CD8-positive, alpha-beta memory T cell (primary cell): ENCODE measurements around the gene CAPN14. TPM values are rescaled to one million over a fixed set of nuclear protein-coding genes. Genes with fewer than 3 reads are reported as not detected.

Experiments used
- CTCF ChIA-PET: fragments of 350-600 bp; sonication (Branson Sonifier 250); formaldehyde crosslinking; loops from one replicate; lab custom pipeline; 2021; ENCODE audit warnings: antibody characterized with exemption; lab: Charles Lee
- POLR2A ChIA-PET: fragments of 350-600 bp; sonication (Branson Sonifier 250); formaldehyde crosslinking; loops from one replicate; lab custom pipeline; 2021; ENCODE audit warnings: antibody characterized with exemption; lab: Charles Lee
- DNase-seq, 5 donors: peaks; one replicate each; pipeline versions ENCODE4 v3.0.0 to v3.0.0-alpha.2; 2020 to 2022; ENCODE audit warnings: mixed read lengths in 1 of 5
- H3K27ac ChIP-seq: one replicate; pipeline ENCODE4 v1.7.0; 2013; ENCODE audit warnings: low read depth, mild to moderate bottlenecking, low read length, moderate library complexity
- H3K27me3 ChIP-seq: 2 replicates; pipeline ENCODE4 v1.7.0; 2013; ENCODE audit warnings: low read length, mild to moderate bottlenecking; ENCODE audit not compliant: insufficient read depth, poor library complexity, severe bottlenecking
- H3K36me3 ChIP-seq: 2 replicates; pipeline ENCODE4 v1.7.0; 2013; ENCODE audit warnings: mild to moderate bottlenecking, low read length, moderate library complexity; ENCODE audit not compliant: insufficient read depth
- H3K4me1 ChIP-seq: 2 replicates; pipeline ENCODE4 v1.7.0; 2013; ENCODE audit warnings: mild to moderate bottlenecking, low read length, moderate library complexity; ENCODE audit not compliant: insufficient read depth
- H3K4me3 ChIP-seq: 2 replicates; pipeline ENCODE4 v1.7.0; 2013; ENCODE audit warnings: mild to moderate bottlenecking, low read length
- H3K9me3 ChIP-seq: 2 replicates; pipeline ENCODE4 v1.7.0; 2013; ENCODE audit warnings: mild to moderate bottlenecking, low read length
- H3K27ac Mint-ChIP-seq, 8 donors: one replicate each; pipeline ENCODE4 v1.8.0; 2020 to 2021; ENCODE audit warnings: mixed read lengths in 8 of 8, mild to moderate bottlenecking in 6 of 8, inconsistent platforms in 3 of 8, moderate library complexity in 3 of 8
- H3K27me3 Mint-ChIP-seq, 2 donors: one replicate each; pipeline ENCODE4 v1.8.0; 2020 to 2021; ENCODE audit warnings: mixed read lengths in 2 of 2, mild to moderate bottlenecking in 1 of 2, moderate library complexity in 1 of 2
- H3K36me3 Mint-ChIP-seq, 3 donors: one replicate each; pipeline ENCODE4 v1.8.0; 2020 to 2021; ENCODE audit warnings: mixed read lengths in 3 of 3, inconsistent platforms in 1 of 3, mild to moderate bottlenecking in 1 of 3
- H3K4me1 Mint-ChIP-seq, 3 donors: one replicate each; pipeline ENCODE4 v1.8.0; 2020 to 2021; ENCODE audit warnings: mixed read lengths in 3 of 3, inconsistent platforms in 1 of 3, mild to moderate bottlenecking in 1 of 3
- H3K4me3 Mint-ChIP-seq, 7 donors: one replicate each; pipeline ENCODE4 v1.8.0; 2020 to 2021; ENCODE audit warnings: mixed read lengths in 7 of 7, mild to moderate bottlenecking in 6 of 7, moderate library complexity in 4 of 7, inconsistent platforms in 2 of 7
- H3K9me3 Mint-ChIP-seq, 5 donors: one replicate each; pipeline ENCODE4 v1.8.0; 2020 to 2022; ENCODE audit warnings: mixed read lengths in 5 of 5, mild to moderate bottlenecking in 3 of 5, moderate library complexity in 2 of 5, inconsistent platforms in 1 of 5
- polyA plus RNA-seq: library from polyadenylated mRNA; unstranded; fragments of 300-500 nt; fragmentation: Illumina TruSeq; gene quantifications from one replicate; pipeline ENCODE4 v1.2.3, GENCODE V29; 2021
- total RNA-seq, 2 experiments: library from RNA; stranded (reverse); gene quantifications; one replicate each; pipeline ENCODE4 v1.2.3, GENCODE V29; 2021

CAPN14 gene
- total and polyA plus RNA-seq, 3 experiments from 2014 or later = 0.07 to 0.40 (median 0.31) TPM

DNA sequence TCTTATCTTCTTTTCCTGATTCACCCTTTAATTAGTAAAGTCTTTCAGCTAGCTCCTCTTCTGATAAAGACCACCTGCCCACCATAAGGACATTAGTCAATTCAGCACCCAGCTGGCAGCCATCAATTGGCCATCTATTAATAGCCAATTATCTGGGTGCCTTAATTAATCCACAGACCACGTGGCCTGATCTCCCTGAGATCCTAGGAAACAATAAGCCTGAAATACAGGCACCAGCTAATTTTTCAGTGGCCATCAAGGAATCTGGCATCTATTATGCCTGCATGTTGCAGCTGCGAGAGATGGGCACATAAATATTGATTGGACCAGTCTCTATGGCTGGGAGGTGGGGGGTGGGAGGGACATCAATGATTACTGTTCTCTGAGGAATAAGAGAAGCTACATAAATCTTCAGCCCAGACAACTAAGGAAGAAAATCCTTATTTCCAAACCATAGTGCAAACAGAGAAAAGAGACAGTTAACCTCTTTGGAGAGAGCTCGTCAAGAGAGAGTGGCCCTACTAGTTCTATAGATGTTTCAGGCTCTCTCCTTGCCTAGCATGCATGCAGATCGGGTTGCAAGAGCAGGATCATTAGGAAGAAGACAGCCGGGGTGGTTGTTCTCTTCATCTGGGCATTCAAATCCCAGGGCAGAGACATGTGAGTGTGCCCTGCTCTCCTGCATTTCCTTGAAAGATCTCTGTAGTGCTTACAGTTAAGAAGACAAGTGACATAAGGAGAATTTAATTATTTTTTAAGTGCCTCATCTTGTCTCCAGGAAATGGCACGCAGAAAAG, 87.7 kb downstream of the CAPN14 start:
- no peak overlapping the region for H3K27ac Mint-ChIP-seq
- Histone ChIP-seq H3K27me3 (peaks cover 2% of the 10 kb centered on the region), H3K9me3 (no peaks in the 10 kb centered on the region), H3K36me3 (no peaks in the 10 kb centered on the region), H3K27ac (no peak overlapping the region), H3K4me3 (no peak overlapping the region), H3K4me1 (no peaks in the 10 kb centered on the region)
- ChIA-PET CTCF (no interaction called here), POLR2A (no interaction called here)
- no peaks in the 10 kb centered on the region for H3K36me3 Mint-ChIP-seq
- no peak for DNase-seq
- peaks cover 20 to 50% of the 10 kb centered on the region in 2 donors for H3K27me3 Mint-ChIP-seq
- H3K9me3 Mint-ChIP-seq = no peaks in the 10 kb centered on the region
- H3K4me3 Mint-ChIP-seq = no peak overlapping the region
- no peaks in the 10 kb centered on the region for H3K4me1 Mint-ChIP-seq

DNA sequence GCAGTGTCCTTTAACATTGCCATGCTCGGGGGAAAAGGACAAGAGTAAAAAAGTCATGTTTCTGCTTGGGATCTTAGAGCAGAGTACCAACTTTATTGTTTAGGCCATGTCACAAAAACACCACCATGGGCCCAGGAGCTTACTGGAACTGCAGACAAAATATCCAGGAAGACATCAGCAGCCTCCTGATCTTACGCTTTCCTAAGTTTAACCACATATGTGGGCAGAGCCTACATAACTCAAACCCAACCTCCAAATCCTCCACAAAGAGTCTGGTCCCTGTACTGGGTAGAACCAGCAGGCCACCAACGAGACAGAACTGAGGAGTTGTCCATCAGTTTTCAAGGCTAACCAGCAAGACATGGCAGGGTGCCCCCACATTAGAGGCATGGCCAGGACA, 89.4 kb downstream of the CAPN14 start:
- peaks cover 10 to 34% of the 10 kb centered on the region in 2 donors for H3K27me3 Mint-ChIP-seq
- ChIA-PET CTCF (no interaction called here), POLR2A (no interaction called here)
- H3K9me3 ChIP-seq = no peaks in the 10 kb centered on the region
- no peaks in the 10 kb centered on the region for H3K36me3 Mint-ChIP-seq
- DNase-seq = no peak
- H3K36me3 ChIP-seq = no peaks in the 10 kb centered on the region
- H3K4me3 Mint-ChIP-seq = no peak overlapping the region
- H3K9me3 Mint-ChIP-seq = no peaks in the 10 kb centered on the region
- H3K4me1 Mint-ChIP-seq = no peaks in the 10 kb centered on the region
- no peaks in the 10 kb centered on the region for H3K4me1 ChIP-seq
- no peak overlapping the region for H3K4me3 ChIP-seq
- no peak overlapping the region for H3K27ac Mint-ChIP-seq
- H3K27me3 ChIP-seq = no peaks in the 10 kb centered on the region
- H3K27ac ChIP-seq = no peak overlapping the region

DNA sequence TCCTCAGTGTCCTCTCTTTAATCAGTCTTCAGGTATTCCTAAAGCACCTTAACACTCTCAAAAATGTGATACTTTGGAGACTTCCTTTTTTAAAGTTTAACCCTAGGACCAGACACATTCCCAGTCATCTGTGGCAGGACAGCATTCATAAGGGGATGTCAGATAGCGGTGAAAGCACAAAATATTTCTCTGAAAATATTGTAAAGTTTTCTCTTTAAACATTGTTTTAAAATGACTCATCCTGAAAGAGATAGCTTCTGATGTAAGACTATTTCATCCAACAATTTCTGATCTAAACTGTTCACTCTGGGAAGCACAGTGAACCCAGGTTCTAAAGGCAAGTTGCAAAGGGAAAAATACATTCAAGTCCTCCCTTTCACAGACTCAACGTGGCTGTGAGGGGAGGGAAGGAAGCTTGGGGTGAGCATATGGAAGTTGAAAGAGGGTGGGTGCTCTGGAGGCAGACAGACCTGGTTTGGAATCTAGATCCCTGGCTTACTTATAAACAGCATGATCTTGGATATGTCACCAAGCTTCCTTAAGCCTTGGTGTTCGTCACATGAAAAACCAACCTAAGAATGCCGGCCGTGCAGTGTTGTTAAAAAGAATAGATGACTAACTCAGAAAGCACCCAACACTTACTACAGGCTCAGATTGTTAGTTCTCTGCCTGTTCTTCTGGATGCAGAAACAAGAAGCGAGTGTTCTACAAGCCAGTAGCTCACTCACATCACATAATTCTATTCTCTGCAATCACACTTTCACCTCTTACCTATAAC, 91.2 kb downstream of the CAPN14 start:
- H3K27ac ChIP-seq = no peak overlapping the region
- no peaks in the 10 kb centered on the region for H3K9me3 ChIP-seq
- no peak overlapping the region for H3K4me3 Mint-ChIP-seq
- no peak overlapping the region for H3K27ac Mint-ChIP-seq
- peaks cover 8 to 25% of the 10 kb centered on the region in 2 donors for H3K27me3 Mint-ChIP-seq
- no peaks in the 10 kb centered on the region for H3K36me3 ChIP-seq
- H3K9me3 Mint-ChIP-seq = no peaks in the 10 kb centered on the region
- H3K4me3 ChIP-seq = no peak overlapping the region
- H3K4me1 ChIP-seq = no peaks in the 10 kb centered on the region
- CTCF ChIA-PET = no interaction called here
- POLR2A ChIA-PET = no interaction called here
- H3K36me3 Mint-ChIP-seq = no peaks in the 10 kb centered on the region
- no peaks in the 10 kb centered on the region for H3K4me1 Mint-ChIP-seq
- DNase-seq = no peak
- H3K27me3 ChIP-seq = no peaks in the 10 kb centered on the region

DNA sequence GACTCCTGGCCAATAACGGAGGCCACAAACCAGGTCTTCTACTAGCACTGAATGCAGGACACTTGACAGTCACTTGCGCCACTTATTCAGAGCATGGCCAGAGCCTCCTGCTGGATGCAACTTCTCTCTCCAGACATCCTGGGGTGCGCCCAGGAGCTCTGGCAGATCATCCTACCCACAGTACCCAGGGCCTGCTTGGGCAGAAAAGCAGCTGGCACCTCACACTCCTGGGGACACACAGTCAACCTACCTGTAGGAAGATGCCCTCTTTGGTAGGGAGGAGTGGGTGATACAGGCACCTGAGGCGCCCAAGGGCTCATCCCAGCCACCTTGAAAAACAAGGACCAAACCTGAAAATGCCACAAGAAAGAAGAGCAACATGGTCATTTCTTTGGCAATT, 92.4 kb downstream of the CAPN14 start:
- no peak for DNase-seq
- POLR2A ChIA-PET = no interaction called here
- Mint-ChIP-seq H3K27ac (no peak overlapping the region), H3K36me3 (no peaks in the 10 kb centered on the region), H3K4me3 (no peak overlapping the region), H3K27me3 (peaks cover 7 to 28% of the 10 kb centered on the region in 2 donors), H3K4me1 (no peaks in the 10 kb centered on the region), H3K9me3 (no peaks in the 10 kb centered on the region)
- no peak overlapping the region for H3K4me3 ChIP-seq
- H3K9me3 ChIP-seq = no peaks in the 10 kb centered on the region
- CTCF ChIA-PET = no interaction called here
- H3K27me3 ChIP-seq = no peaks in the 10 kb centered on the region
- no peaks in the 10 kb centered on the region for H3K4me1 ChIP-seq
- H3K36me3 ChIP-seq = no peaks in the 10 kb centered on the region
- H3K27ac ChIP-seq = no peak overlapping the region

Other genes with a start within 250 kb of the CAPN14 start
- under 1 TPM; 0.62 to 0.74 TPM for gene GALNT14, start 79.1 kb downstream of the CAPN14 start, total RNA-seq
- gene GALNT14, start 79.1 kb downstream of the CAPN14 start, polyA plus RNA-seq = not detected
- 1 to 10 TPM; 2.3 TPM for gene EHD3, start 16.6 kb upstream of the CAPN14 start, total RNA-seq
- 4.3 TPM for gene EHD3, start 16.6 kb upstream of the CAPN14 start, polyA plus RNA-seq
- gene XDH, start 197.2 kb upstream of the CAPN14 start, total RNA-seq = not detected
- gene XDH, start 197.2 kb upstream of the CAPN14 start, polyA plus RNA-seq = not detected